GM19240 (cell line): ENCODE measurements around the gene ADCY5.

ENCODE experiments used
- DNase-seq: peaks from one replicate; pipeline ENCODE4 v3.0.0; 2011; ENCODE audit warnings: low spot score; ENCODE audit not compliant: insufficient read length

Gene ADCY5

DNA sequence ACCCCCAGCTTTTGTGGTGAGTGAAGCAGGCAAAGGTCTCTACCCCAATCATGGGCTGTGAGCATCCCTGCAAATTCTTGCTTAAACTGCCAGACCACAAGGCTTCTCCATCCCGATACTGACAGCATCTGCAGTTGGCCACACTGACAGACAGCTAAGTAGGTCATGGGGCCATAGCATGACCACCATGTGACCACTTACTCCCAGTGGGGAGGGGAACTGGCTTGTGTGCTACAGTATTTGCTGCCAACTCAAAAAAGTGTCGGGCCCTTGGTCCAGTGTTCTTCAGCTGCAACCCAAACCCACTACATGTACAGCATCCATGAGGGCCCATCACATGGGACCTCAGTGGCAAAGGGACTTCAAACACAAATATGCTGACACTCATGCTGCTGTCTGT, 143.7 kb downstream of the ADCY5 start:
- DNase-seq: no peak

DNA sequence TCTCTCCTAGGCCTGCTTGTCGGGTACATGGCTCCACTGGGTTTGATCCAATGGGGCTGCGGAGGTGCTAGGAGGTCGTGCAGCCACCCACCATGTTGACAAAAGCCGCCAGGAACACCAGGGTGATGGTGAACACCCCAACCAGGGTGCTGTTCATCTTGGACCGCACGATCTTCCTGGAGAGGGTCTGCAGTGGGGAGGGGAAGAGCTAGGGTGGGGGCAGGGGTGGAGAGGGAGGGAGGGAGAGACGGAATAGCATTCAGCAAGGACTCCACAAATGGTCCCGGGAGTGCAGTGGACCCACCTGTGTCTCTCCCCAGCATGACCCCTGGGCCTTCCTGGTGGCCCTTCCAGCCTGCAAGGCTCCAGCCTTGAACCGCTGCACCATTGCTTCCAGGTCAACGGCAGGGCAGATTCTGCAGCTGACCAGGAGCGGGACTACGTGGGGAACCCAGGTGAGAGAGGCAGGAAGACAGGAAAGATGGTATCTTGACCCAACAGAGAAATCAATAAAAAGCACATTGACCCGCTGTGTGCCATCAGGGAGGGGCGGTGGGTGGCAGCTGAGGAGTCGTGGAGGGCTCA, 144.8 kb downstream of the ADCY5 start:
- no peak for DNase-seq

DNA sequence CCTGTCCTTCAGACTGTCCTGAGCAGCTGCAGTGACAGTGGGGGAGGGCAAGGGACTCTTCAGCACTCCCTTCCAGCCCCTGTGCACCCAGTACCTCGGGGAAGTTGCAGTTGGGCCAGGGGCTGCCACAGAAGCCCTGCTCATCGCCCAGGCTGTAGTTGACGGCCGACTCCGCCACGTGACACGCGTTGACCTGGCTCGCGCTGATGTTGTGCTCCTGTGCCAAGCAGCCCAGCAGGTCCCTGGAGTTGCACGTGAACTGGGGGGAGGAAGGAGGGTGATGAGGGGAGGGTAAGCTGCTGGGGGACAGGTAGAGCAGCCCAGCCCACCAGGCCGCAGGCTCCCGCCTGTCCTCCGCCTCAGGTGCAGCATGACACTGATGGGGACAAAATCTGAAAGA, 145.9 kb downstream of the ADCY5 start:
- no peak for DNase-seq

DNA sequence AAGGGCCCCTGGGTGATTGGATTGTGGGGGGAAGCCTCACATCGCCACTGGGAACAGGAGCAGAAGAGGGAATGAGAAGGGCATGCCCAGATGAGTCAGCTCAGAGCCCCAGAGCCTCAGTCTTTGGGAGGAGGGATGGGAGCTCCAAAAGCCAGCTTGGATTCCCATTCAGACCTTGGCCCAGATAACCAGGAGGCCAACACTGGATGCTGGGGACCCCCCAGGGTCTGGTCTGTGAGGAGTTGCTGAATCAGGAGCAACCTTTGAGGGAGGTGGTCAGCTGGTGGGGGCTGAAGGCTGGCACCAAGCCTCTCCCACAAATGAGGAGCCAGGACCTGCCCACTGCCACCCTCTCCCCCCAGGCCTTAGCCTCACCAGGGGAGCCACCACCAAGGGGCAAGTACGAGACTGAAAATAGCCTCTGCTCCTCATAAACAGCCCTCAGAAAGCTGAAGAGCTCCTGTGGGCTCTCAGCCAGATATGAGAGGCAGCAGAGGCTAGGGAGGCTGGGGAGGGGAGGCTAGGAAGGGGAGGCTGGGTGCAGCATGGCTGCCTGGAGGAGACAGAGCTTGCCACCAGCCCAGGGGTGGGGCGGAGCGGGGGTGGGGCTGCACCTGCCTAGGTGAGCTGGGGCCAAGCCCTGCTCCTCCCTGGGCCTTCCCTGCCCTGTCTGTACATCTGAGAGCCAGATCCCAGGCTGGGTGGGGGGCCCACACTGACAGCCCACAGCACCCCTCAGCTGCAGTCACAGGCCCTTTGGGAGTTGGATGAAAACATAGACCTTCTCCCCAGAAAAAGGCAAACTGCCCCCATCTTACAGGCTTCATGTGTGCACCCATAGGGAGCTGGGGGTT, 147.3 kb downstream of the ADCY5 start:
- DNase-seq: no peak

DNA sequence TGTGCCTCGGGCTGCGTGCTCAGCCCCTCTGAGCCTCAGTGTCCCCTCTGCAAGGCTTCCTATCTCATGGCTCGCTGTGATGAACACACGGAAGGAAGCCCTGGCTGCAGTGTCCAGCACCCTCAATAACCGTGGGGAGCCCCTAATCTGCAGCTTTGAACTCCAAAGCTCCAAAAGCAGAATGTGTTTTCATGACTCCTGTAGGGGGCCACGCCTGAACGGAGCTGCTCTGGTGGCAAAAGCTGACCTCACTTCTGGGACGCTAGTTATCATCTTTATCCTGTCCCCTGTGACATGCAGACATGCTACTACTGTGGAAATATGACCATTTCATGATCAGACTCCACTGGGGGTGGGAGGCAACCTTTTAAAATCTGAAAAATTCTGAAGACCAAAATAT, 148.3 kb downstream of the ADCY5 start:
- no peak for DNase-seq

DNA sequence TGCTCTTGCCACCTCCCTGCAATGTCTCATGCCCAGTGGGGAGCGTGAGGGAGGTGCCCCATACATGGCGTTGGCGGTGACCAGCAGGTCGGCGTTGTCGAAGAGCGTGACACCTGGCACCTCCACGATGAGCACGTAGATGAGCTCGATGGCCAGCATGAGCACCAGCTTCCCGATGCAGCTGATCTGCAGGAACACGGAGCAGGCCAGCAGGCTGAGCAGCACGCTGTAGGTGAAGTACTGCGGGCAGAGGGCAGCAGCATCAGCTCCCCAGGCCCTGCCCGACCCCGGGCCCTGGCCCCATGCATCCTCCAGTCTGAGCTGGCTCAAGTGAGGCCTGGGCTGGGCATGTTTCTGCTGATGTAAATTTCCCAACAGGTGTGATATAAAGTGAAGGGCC, 148.8 kb downstream of the ADCY5 start:
- DNase-seq: no peak

DNA sequence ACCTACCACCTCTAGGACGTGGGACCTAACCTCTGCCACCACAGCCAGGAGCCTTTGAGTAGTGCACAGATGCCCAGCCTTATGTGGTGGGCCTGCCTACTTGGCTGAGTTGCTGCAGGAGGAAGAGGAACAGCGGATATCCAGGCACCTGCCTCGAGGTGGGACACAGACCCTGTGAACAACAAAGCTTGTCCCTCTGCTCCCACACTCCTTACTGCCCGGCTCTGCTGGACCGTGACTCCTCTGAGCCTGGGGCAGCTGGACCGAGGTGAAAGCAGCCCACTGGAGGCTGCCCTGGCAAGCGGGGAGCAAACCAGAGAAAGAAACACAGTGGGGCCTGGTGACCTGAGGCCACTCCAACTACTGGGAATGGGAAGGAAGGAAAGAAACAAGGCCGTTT, 149.3 kb downstream of the ADCY5 start:
- DNase-seq: no peak

DNA sequence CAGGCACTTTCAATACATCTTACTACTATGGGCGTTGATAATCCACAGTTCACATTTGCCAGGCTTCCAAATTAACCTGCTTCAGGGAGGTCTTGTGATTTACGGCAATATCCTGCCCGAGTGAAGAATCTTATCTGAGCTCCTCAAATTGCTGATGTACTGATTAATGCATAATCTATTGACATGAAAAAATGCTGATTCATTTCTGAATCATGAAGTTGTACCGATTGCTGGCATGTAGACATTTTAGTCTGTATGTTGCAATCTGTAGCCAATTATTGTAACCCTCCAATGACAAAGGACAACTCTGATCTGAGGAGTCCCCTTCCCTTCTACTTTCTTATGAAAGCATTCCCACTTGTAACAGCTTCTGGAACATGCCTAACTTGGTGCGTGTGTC, 150.0 kb downstream of the ADCY5 start:
- no peak for DNase-seq

DNA sequence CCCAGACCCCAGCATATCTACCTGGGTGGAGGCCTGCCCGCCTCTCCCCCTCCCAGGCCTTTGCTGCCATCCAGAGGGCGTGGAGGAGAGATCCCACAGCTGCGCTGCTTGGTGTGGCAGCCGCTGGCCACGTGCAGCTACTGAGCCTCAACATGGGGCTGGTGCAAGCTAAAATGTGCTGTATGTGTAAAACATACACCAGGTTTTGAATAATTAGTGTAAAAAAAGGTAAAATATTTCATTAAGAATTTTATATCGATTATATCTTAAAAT, 151.3 kb downstream of the ADCY5 start:
- DNase-seq: no peak

DNA sequence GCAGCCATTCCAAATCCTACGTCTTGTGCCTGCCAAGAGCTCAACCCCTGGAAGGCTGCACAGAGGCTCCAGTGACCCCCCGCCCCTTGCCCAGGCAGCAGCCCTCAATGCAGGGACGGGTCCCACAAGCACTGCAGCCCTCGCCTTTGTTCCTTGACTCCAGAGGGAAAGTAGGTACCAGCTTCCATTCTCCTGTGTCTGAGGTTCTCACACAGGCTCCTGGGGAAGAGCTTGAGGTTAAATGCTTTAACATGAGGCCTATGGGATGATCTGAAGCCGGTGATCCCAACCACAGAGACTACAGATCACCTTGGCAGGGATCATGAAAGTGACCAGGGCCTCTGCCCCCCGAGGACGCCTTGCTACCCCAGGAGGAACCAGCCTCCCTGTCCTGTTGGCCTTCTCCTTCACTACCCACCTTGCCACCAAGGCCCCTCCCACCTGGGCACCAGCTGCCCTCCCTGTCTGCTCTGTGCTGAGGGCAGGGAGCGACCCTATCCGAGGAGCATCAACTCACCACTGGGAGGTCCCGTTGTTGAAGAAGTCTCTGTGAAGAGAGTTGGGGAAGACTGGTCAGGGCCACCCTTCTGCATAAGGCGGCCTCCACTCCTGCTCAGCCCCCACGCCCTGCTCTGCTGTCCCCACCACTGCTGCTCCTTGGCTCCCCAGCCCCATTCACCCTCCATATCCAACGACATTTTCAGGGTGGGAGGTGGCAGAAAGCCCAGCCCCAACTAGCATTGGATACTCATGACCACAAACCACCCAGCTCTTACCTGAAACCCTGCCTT, 151.9 kb downstream of the ADCY5 start:
- DNase-seq: no peak

DNA sequence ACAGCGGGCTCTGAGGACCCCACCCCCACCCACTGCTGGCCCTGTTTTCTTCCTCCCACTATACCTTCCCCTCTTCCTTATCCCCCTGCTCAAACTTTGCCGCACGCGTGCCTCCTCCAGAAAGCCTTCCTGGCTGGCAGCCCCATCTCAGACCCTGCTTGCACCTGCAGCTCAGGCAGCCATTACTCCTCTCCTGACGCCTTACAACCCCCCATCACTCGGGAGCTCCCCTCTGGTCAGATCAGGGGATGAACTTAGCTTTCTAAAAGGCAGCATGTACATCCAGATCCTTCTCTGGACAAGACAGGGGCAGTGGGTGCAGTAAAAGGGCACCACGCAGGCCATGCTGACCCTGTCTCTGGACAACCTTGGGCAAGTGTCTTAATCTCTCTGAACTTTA, 152.6 kb downstream of the ADCY5 start:
- no peak for DNase-seq

DNA sequence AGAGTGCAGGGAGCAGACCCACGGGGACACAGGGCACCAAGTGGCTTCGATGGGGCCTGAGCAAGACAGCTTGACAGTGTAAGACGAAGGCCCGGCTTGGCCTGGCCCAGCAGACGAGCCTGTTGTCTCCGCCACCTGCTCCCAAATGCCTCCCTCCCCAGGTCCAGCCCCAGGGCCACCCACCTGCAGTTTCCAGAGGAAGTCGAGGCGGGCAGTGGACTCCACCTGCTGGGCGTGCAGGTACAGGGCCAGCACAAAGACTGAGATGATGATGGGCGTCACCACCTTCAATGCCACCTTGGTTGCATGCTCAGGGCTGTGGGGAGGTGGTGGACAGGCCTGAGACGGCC, 153.0 kb downstream of the ADCY5 start:
- DNase-seq: no peak

DNA sequence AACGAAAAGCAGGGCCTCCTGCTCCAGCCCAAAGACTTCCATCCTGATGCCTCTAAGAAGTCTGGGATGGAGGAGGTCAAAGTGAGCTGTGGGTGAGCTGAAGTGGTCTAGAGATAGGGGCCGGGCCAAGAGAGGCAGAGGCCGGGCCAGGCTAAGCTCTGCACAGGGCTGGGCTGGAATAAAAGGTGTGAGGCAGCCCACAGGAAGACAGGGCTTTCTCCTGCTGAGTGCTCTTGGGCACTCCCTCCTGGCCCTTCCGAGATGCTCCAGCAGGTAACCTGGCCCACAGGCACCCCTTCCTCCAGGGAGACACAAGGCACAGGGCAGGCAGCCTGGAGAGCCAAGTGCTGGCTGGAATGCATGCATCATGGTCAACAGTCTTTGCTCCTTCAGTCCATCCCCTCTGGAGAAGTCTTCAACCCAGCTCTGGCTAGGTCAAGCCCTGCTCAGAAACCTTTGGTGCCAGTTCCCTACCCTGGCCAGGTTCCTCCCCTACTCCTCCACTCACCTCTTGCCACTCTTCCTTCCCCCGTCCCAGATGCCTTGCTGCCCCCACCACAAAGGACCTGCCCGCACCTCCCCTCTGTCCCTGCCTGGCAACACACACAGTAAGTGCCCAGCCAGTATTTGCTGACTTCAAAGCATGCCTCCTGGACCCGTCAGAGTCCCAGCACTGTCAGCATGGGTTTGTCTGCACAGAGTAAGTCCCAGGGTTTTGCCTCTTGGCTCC, 153.6 kb downstream of the ADCY5 start:
- no peak for DNase-seq

DNA sequence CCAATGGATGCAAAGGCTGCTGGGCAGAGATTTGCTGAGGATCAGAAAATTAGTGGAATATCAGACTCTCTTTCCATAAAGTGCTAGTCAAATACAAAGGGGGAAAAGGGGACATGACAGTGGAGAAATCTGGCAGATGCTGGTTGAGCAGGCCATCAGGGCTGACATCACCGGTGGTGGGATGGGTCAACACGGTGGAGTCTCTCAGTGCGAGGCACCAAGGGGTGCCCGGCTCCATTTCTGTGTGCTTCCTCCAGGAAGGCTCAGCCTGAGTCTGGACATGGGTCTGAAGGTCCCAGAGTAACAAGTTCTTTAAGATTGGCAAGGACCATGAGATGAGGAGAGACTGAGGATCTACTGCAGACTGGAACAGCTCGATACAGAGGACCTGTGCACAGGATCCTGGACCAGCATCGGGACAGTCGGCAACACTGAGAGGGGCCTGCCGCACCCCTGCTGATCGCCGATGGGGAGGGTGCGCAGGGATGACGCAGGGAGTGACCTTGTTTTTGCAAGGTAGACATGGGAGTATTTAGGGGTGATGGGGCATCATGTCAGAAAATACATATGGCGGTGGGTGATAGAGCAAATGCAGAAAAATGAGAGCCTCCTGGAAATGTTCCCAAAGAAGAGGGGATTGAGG, 154.5 kb downstream of the ADCY5 start:
- no peak for DNase-seq

DNA sequence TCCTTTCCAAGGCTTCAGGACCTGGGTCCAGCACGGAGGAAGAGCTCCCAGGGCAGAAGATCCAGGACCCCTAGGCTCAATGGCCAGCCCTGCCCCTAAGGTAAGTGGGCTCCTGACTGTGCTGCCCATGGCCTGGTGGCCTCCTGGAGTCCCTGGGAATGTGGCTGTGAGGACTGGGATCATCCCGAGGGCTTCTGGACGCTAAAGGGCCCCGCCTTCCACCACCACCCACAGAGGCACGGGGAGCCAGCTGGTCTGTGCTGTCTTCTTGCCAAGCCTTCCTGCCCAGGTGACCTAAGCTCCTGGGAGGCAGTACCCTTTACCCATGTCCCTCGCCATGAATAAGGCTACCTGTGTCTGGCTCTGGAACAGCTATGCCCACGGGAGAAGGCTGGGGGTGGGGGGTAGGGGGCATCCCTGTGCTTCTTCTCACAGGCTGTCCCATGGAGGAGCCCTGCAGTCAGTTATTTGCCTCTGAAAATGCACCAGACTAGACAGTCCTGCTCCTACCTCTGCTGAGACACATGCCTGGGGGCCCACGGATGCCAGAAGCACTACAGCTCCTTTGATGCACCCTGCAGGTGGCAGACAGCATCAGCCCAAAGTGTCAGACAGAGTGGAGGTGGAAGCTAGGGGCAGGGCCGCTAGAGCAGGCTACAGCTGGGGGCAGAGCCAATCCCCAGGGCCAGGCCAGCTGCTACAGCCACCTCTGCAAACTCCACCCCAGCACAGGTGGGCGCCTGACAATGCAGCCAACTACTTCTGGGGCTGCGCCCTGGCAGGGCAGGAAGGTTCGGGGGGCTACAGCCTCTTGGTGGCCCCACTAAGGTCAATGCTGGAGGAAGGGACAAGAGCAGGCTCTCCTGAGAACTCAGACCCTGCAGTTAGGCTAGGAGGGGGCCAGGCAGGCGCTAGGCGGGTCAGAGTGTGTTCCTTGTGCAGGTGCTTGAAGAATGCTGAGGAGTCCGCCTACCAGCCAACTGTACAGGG, 156.3 kb downstream of the ADCY5 start:
- DNase-seq: no peak

DNA sequence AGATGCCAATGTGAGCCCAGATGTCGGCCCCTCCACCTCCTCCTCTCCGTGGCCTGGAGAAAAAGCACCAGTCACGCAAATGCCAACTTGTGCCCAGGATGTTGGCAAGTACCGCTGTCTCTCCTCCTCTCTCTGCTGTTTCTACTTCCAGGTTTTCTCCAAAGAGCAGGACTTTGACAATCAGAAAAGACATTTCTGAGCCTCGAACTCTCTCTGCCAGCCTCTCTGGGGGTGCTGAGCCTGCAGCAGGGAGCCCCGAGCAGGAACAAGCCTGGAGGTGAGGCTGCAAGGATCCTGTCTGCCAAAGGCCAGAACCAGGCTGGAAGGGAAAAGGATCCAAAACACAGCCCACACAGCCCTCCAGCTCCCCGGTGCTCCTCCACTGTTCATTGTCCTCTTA, 157.5 kb downstream of the ADCY5 start:
- DNase-seq: no peak

DNA sequence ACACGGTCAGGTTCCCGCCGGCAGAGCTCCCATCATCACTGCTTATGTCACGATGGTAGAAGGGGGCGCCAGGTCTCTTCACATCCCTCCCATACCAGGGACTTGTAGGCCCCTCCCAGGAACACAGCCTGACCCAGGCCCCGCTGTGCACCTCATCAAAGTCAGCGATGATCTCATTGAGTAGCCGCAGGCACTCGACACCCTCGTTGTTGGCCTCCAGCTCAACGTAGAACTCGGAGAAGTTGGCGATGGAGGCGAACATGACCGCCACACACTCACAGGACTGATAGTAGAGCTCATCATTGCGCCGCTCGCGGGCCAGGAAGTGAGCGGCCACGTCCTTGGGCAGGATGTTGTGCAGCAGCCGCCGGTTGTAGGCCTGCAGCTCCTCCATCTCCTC, 157.9 kb downstream of the ADCY5 start:
- DNase-seq: no peak

DNA sequence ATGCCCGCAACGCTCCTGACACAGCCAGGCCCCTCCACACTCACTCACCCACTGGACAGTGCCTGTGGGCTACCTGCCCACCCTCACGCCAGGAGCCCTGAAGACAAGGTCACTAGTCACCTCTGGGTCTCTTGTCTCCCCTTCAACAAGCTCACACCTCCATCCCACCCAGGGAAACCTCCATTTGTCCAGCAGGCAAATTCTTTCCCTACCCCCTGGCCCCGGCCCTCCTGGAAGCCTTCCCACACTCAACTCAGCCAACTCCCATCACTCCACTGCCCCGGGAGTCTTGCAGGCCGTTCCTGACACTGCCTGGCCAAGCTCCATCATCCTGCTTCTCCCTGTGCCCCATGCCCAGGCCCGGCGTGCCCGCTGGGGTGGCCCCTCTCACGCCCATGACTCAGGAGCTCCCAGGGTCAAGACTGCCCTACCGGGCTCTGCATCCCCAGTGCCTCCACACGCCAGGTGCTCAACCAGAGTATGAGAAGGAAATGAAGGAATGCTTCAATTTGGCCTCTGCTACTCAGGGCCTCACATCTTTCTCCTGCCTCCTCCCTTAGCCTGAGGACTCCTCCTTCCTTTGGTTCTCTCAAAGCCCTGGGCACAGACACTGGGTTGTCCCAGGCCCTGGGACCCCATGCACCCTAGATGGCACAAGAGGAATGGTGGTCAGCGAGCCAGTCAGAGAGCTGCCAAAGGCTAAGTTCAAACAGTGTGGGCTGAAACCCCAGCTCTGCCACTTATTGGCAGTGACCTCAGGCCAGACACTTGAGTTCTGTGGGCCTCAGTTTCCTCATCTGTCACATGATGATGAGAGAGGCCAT, 158.6 kb downstream of the ADCY5 start:
- DNase-seq: no peak

DNA sequence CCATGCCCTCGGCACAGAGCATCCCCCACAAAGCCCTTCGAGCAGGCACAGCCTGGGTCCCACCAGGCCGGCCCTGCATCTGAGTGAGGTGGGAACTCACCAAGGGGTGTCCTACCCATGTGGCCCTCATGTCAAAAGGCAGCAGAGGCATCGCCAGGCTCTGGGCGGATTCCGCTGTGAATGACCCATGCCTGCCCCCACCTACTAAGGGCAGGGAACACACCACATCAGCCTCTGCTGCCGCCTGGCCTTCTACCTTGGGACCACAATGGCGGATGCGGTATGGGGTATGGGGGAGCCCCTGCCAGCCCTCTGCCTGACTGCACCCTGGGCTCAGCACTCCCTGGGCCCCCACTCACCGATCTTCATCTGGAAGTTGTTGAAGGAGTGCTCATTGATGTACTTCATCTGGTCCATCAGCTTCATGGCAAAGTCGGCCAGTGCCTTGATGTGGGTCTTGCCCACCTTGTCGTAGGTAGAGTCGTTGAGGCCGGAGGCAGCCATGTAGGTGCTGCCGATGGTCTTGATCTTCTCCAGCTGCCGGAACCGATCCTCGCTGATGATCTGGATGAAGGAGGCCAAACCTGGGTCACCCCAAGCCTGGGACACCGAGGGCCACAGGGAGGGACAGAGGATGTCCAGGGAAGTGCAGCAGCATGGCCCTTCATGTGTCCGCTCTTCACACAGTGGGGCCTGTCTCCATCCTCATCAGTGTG, 159.3 kb downstream of the ADCY5 start:
- DNase-seq: no peak
